GM12878 (cell line): ENCODE measurements around the gene PTPN5. TPM values are rescaled to one million over a fixed set of nuclear protein-coding genes. Genes with fewer than 3 reads are reported as not detected.

Experiments used
- ATAC-seq: fragments of 200-7000 bp; cut with Tn5 transposase; 3 replicates; pipeline ENCODE4 v1.9.1; 2020; ENCODE audit warnings: mild to moderate bottlenecking, moderate library complexity
- BruUV-seq: library from RNA; stranded (reverse); fragments of 400-500 nt; replicated peaks from 2 replicates; lab custom pipeline; 2021; lab: Mats Ljungman, UMichigan
- CTCF ChIA-PET: fragments of 300-600 bp; sonication (Branson Sonifier 250); formaldehyde crosslinking; extraction: SDS; loops from one replicate; lab custom pipeline; 2021; ENCODE audit warnings: inconsistent platforms; lab: Yijun Ruan, JAX
- POLR2A ChIA-PET: fragments of 350-600 bp; formaldehyde crosslinking; extraction: SDS; loops from one replicate; lab custom pipeline; 2021; ENCODE audit warnings: inconsistent platforms; lab: Charles Lee
- RAD21 ChIA-PET: fragments of 300-600 bp; sonication (Branson Sonifier 250); formaldehyde crosslinking; loops from one replicate; lab custom pipeline; 2023; ENCODE audit warnings: antibody characterized with exemption; ENCODE audit not compliant: unreplicated experiment; lab: Charles Lee
- SMC1A ChIA-PET: fragments of 300-600 bp; sonication (Branson Sonifier 250); formaldehyde crosslinking; loops from one replicate; lab custom pipeline; 2023; ENCODE audit not compliant: unreplicated experiment, uncharacterized antibody; lab: Charles Lee
- DNase-seq: peaks from one replicate; pipeline ENCODE4 v3.0.0-alpha.2; 2011; ENCODE audit warnings: low read depth, low spot score
- FAIRE-seq: peaks from 3 replicates; lab custom pipeline; 2011; peaks lifted over from hg19 to GRCh38; lab: Jason Lieb, UNC
- H2AFZ ChIP-seq: 2 replicates; pipeline ENCODE4 v1.6.0; 2011; ENCODE audit warnings: low read depth, low read length, control low read depth; ENCODE audit not compliant: control insufficient read depth
- H3K27ac ChIP-seq: 2 replicates; pipeline ENCODE4 v1.5.1; 2011; ENCODE audit warnings: control low read depth; ENCODE audit not compliant: control insufficient read depth, insufficient read depth
- H3K27me3 ChIP-seq, 2 experiments: replicated peaks in 1 of 2; 2 replicates each; pipeline versions ENCODE4 v1.6.0 to v1.6.1; 2011; ENCODE audit warnings: low read length in 1 of 2; ENCODE audit not compliant: control insufficient read depth in 2 of 2, insufficient read depth in 2 of 2
- H3K36me3 ChIP-seq, 2 experiments: 2 replicates each; pipeline ENCODE4 v1.5.1; 2011; ENCODE audit warnings: low read length in 1 of 2; ENCODE audit not compliant: control insufficient read depth in 2 of 2, insufficient read depth in 2 of 2
- H3K4me1 ChIP-seq: 2 replicates; pipeline ENCODE4 v1.6.1; 2011; ENCODE audit warnings: mild to moderate bottlenecking, low read length, moderate library complexity, mixed read lengths; ENCODE audit not compliant: control insufficient read depth, insufficient read depth
- H3K4me2 ChIP-seq: 2 replicates; pipeline ENCODE4 v1.6.0; 2011; ENCODE audit warnings: control low read depth; ENCODE audit not compliant: control insufficient read depth, insufficient read depth
- H3K4me3 ChIP-seq: fragments of 200-600 bp; sonication (generic); 2 replicates; pipeline ENCODE4 v1.5.1; 2016
- H3K79me2 ChIP-seq: 2 replicates; pipeline ENCODE4 v1.6.0; 2011; ENCODE audit warnings: low read length; ENCODE audit not compliant: control insufficient read depth, insufficient read depth
- H3K9ac ChIP-seq: 2 replicates; pipeline ENCODE4 v1.8.0; 2011; ENCODE audit warnings: low read length, control low read depth, mixed read lengths; ENCODE audit not compliant: control insufficient read depth, insufficient read depth
- H3K9me3 ChIP-seq: replicated peaks from 3 replicates; pipeline ENCODE4 v1.5.1; 2011; ENCODE audit warnings: mild to moderate bottlenecking, low read length; ENCODE audit not compliant: control insufficient read depth, insufficient read depth
- H4K20me1 ChIP-seq: 2 replicates; pipeline ENCODE4 v1.6.0; 2011; ENCODE audit not compliant: control insufficient read depth, insufficient read depth
- FOS ChIP-seq: IDR thresholded peaks from 3 replicates; pipeline ENCODE4 v1.6.1; 2011; ENCODE audit warnings: borderline replicate concordance; ENCODE audit not compliant: insufficient read length; ENCODE audit errors: extremely low read depth
- IRF3 ChIP-seq: fragments of 450-650 bp; IDR thresholded peaks from 2 replicates; pipeline ENCODE4 v1.6.1; 2014; ENCODE audit warnings: mild to moderate bottlenecking
- MLLT1 ChIP-seq: fragments of 450-650 bp; IDR thresholded peaks from 2 replicates; pipeline ENCODE4 v1.6.1; 2016; ENCODE audit warnings: mild to moderate bottlenecking
- MYC ChIP-seq: IDR thresholded peaks from 2 replicates; pipeline ENCODE4 v1.6.1; 2011; ENCODE audit warnings: mild to moderate bottlenecking, low read length, moderate library complexity, inconsistent platforms; ENCODE audit not compliant: insufficient read depth, insufficient replicate concordance, insufficient read length, severe bottlenecking
- NFXL1 ChIP-seq: fragments of 450-650 bp; IDR thresholded peaks from 2 replicates; pipeline ENCODE4 v1.6.1; 2017; ENCODE audit warnings: antibody characterized with exemption, mild to moderate bottlenecking, borderline replicate concordance
- SUPT20H ChIP-seq: IDR thresholded peaks from 2 replicates; pipeline ENCODE4 v1.6.1; 2011; ENCODE audit warnings: low read depth, mild to moderate bottlenecking, low read length, moderate library complexity, borderline replicate concordance; ENCODE audit not compliant: control insufficient read depth
- TAF1 ChIP-seq: IDR thresholded peaks from 2 replicates; pipeline ENCODE4 v1.6.1; 2011; ENCODE audit warnings: mild to moderate bottlenecking, low read depth, low read length, borderline replicate concordance
- TCF12 ChIP-seq: IDR thresholded peaks from 2 replicates; pipeline ENCODE4 v1.6.1; 2011; ENCODE audit warnings: low read depth, mild to moderate bottlenecking, low read length
- ZNF592 ChIP-seq: fragments of 450-650 bp; IDR thresholded peaks from 2 replicates; pipeline ENCODE4 v1.6.1; 2017; ENCODE audit warnings: mild to moderate bottlenecking, moderate library complexity
- WGBS: methylation state at CpG from one replicate; pipeline ENCODE4 v1.1.6; 2016; ENCODE audit warnings: low lambda C conversion rate; ENCODE audit not compliant: insufficient replicate concordance, insufficient coverage; ENCODE audit errors: missing lambda C conversion rate; 5-methylcytosine and 5-hydroxymethylcytosine counted together
- in situ Hi-C: fragments of 300-500 bp; cut with MboI; formaldehyde crosslinking; loops from 9 replicates; pipeline ENCODE4 v1.14.3; 2018; ENCODE audit warnings: mixed read lengths
- intact Hi-C: fragments of 100-400 bp; cut with micrococcal nuclease; formaldehyde crosslinking; loops from one replicate; pipeline ENCODE4 v1.14.2; 2022; ENCODE audit not compliant: unreplicated experiment
- polyA plus RNA-seq, 11 experiments: library from polyadenylated mRNA; depleted of rRNA in 4 of 11; unstranded in 6 of 11; stranded (reverse) in 5 of 11; fragments of >200 nt; fragmentation: Nextera tagmentation in 4 of 11; fragmentation: Illumina TruSeq in 1 of 11; extraction: Ambion mirVana in 4 of 11; extraction: Trizol in 1 of 11; gene quantifications; 1 replicate in 1 of 11; 2 replicates in 10 of 11; pipeline versions ENCODE4 v1.2.1 to v1.2.3, GENCODE V29; 2011 to 2016; ENCODE audit warnings: inconsistent platforms in 2 of 11, missing spikeins in 2 of 11, low read depth in 1 of 11
- total RNA-seq, 4 experiments: library from RNA; depleted of rRNA in 3 of 4; stranded (reverse); fragments of >200 nt in 3 of 4; fragmentation: Illumina TruSeq in 1 of 4; extraction: Trizol in 1 of 4; gene quantifications; 2 replicates each; pipeline versions ENCODE4 v1.2.1 to v1.2.3, GENCODE V29; 2013 to 2021

The PTPN5 gene
- total and polyA plus RNA-seq, 10 of the 15 experiments (the other 5 are each of a cell fraction or from before 2014, with no cell fraction given): 0.04 to 0.06 (median 0.05) TPM; not detected in 7

GRCh38 chr11:18780896-18781295 is 10.7 kb downstream of the PTPN5 start:
- Histone ChIP-seq H3K9ac (no peak overlapping the region), H3K27ac (no peak overlapping the region), H4K20me1 (no peaks in the 10 kb centered on the region), H3K79me2 (no peaks in the 10 kb centered on the region), H3K36me3 (no peaks in the 10 kb centered on the region), H3K9me3 (no peaks in the 10 kb centered on the region), H3K4me1 (no peaks in the 10 kb centered on the region), H3K27me3 (no peaks in the 10 kb centered on the region; a peak in 1 of 4 replicates), H2AFZ (no peak overlapping the region), H3K4me2 (no peak overlapping the region), H3K4me3 (no peak overlapping the region)
- in situ Hi-C loops (no loop called here), intact Hi-C loops (no loop called here)
- BruUV-seq: no TSS peak
- 37% methylated on average over 6 of the region's 6 CpGs for WGBS
- RAD21 ChIA-PET: no interaction called here
- ATAC-seq: no peak
- SMC1A ChIA-PET: interaction anchor here (11.8 kb wide), 1 partner anchor 18 kb away, joined by 174 read pairs; no protein-coding TSS in a partner anchor
- FAIRE-seq: no peak
- no peak for DNase-seq
- CTCF ChIA-PET: interaction anchor here (1.5 to 7.9 kb wide), 4 partner anchors 10 to 59 kb away, joined by 4 to 310 read pairs (median 16); no protein-coding TSS in a partner anchor
- POLR2A ChIA-PET: interaction anchor here (1.8 kb wide), 1 partner anchor 16 kb away, joined by 4 read pairs; no protein-coding TSS in a partner anchor
- TF ChIP-seq TAF1 (no peak), MLLT1 (no peak), TCF12 (no peak)

GRCh38 chr11:18780329-18780728 is 11.3 kb downstream of the PTPN5 start:
- Histone ChIP-seq H2AFZ (no peak overlapping the region), H3K9me3 (no peaks in the 10 kb centered on the region), H3K36me3 (no peaks in the 10 kb centered on the region), H3K27ac (no peak overlapping the region), H3K4me1 (no peaks in the 10 kb centered on the region), H3K4me3 (no peak overlapping the region), H3K4me2 (no peak overlapping the region), H3K9ac (no peak overlapping the region), H4K20me1 (no peaks in the 10 kb centered on the region), H3K79me2 (no peaks in the 10 kb centered on the region), H3K27me3 (no peaks in the 10 kb centered on the region; a peak in 1 of 4 replicates)
- in situ Hi-C loops (no loop called here), intact Hi-C loops (no loop called here)
- SMC1A ChIA-PET: interaction anchor here (1.3 to 11.8 kb wide), 4 partner anchors 9 to 72 kb away, joined by 3 to 174 read pairs (median 4); no protein-coding TSS in a partner anchor
- BruUV-seq: no TSS peak
- POLR2A ChIA-PET: interaction anchor here (0.9 to 1.8 kb wide), 2 partner anchors 17 to 20 kb away, joined by 3 to 4 read pairs; no protein-coding TSS in a partner anchor
- whole genome bisulfite sequencing: 23% methylated on average over 4 of the region's 4 CpGs
- CTCF ChIA-PET: interaction anchor here (0.6 to 7.9 kb wide), 10 partner anchors 8 to 539 kb away, joined by 3 to 310 read pairs (median 4); no protein-coding TSS in a partner anchor
- RAD21 ChIA-PET: interaction anchor here (1.0 kb wide), 1 partner anchor 58 kb away, joined by 3 read pairs; no protein-coding TSS in a partner anchor
- FAIRE-seq (no peak), DNase-seq (no peak), ATAC-seq (no peak)
- no peak for TF ChIP-seq MYC
- TF ChIP-seq IRF3: no peak
- no peak for TF ChIP-seq FOS
- TF ChIP-seq NFXL1: no peak
- TF ChIP-seq ZNF592: no peak
- TF ChIP-seq SUPT20H: no peak
